Activated T-helper 9 cell treated with anti-CD3 and anti-CD28 coated beads, Interleukin-2, amount 50 U/mL, for 16 hours (primary cell): Measurements from ENCODE around the gene SP1.
A peak's percentile ranks its signal among the peaks of the same experiment; 100 is the strongest.

Source experiments
- DNase-seq: peaks from one replicate; pipeline ENCODE4 v3.0.0-alpha.2; 2020; ENCODE audit warnings: low read depth

The SP1 gene

DNA sequence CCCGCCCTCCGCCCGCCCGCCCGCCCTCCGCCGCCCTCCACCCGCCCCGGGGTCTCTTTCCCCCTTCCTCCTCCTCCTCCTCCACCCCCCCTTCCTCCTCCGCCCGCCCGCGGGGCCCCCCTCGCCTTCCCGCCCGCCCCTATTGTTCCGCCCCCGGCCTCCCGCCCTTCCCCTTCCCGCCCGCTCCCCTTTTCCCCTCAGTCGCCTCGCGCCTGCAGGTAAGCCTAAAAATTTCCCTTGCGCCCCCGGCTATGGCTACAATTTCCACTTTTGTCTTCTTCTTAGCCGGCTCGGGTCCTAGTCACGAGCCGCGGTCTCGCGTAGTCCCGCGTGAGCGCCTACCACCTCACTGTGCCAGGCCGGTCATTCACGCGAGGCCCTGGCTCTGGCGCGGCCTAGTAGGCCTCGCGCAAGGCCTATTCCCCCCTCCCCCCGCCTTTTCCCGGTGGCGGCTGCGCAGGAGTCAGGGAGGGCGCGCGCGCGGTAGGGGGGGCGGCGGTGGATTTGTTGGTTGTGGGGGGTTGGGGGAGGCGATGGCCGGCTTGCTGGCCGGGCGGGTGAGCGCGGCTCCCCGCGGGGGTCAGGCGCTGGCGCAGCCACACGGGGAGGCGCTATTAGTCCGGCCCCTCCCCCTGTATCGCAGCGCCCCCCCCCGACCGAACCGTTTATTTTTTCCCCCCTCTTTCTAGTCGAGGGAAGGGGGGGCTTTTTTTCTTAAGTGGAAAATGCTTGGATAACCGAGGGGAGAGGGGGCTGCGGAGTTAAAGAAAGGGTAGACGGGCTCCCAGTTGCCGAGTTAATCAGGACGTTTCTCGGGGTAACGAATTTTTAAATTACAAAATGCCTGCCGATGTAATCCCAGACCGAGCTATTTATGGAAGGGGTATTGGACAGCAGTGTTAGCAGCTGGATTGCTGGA is 72.4 kb downstream of the SP1 start:
- DNase-seq, result peak; percentile 64

DNA sequence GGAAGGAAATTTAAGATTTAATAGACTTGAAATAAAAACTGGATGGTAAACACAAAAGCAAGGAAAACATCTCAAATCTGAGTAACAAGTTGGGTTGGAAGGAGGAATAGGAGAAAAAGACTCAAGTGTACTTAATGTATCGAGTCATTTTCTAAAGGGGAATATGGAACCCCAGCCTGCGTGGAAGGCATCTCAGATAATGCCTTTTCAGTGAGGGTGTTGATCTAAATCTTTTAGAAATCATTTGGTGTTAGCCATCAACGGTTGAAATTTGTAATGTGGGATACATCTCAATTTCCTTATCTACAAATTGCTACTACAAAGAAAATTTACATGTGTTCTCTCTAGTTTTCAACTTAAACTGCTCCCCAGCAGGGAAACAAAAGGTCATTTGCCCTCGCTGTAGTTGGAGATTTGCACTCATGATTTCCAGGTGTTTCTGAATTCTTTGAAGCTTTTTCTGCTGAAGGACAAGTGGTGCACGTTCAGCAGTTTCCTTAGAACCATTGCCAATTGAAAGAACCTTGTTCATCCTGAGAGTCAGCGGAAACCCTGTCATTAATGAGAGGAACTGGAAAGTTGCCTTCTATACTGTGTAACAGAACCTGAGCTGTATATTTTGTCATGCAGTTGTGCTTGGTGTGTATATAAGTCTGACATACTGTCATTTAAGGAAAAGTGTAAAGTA is 74.1 kb downstream of the SP1 start:
- DNase-seq, result no peak

DNA sequence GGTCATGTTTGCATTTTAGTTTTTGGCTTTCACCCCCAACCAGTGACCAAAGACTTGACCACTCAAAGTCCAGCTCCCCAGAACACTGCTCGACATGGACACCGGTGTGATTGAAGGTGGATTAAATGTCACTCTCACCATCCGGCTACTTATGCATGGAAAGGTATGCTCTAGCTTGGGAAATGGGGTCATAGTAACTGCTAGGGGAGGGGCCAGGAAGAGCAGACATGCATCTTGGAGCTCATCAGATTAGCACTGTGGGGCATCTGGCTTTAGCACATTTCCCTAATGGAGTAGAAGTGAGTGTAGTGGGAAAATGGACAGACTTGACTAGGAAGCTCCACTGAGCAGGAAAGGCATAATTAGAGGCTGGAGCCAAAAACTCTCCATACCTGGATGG is 74.7 kb downstream of the SP1 start:
- DNase-seq, result no peak

DNA sequence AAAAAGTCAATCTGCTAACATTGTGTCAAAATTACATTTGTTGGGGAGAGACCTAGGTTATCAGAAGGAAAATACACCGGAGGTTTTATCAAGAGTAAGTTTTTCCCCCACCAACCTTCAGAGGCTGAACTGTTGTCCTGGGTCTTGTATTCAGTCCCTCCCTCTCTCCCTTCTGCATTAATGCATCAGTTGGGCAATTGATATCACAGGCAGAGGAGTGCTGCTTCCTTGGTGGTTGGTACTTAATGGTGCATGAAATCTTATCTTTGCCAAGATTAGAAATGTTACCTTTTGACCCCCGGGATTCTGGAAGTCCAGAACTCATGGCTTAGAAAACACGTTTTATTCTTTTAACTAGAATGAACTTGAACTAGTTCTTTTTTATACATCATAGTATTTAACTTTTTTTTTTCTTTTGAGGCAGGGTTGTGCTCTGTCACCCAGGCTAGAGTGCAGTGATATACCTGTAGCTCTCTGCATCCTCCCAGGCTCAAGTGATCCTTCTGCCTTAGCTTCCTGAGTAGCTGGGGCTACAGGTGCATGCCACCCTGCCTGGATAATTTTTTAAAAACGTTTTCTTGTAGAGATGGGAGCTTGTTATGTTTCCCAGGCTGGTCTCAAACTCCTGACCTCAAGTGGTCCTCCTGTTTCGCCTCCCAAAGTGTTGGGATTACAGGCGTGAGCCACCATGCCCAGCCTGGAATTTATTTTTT is 76.8 kb downstream of the SP1 start:
- no peak for DNase-seq

DNA sequence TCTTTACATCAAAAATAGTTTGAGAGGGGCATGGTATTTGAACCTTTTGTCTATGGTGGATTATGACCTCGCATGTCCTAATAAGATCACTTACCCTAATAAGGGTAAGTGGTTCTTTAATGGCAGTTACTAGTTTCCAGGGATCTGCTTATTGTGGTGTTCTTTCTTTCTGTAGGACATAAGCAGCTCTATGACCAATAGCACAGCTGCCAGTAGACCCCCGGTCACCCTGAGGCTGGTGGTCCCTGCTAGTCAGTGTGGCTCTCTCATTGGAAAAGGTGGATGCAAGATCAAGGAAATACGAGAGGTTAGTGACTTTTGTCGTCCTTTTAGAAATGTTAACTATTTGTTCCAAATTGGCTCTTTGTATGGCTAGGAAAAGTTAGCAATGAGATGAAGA is 79.1 kb downstream of the SP1 start:
- no peak for DNase-seq

DNA sequence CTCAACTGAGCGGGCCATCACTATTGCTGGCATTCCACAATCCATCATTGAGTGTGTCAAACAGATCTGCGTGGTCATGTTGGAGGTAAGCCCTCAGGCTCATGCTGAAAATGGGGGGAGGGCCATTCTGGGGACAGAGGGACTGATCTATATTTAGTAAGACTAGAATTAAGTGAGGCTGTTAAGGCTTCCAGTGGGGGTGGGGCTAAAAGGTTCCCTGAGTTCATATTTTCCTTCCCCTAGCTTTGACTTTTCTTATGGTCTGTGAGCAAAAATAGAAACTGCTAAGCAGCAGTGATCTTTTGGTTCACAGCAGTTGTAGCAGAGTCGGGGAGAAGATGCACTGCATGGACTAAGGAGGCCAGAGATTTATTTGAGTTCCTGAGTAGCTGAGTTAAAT is 81.1 kb downstream of the SP1 start:
- DNase-seq, result no peak

DNA sequence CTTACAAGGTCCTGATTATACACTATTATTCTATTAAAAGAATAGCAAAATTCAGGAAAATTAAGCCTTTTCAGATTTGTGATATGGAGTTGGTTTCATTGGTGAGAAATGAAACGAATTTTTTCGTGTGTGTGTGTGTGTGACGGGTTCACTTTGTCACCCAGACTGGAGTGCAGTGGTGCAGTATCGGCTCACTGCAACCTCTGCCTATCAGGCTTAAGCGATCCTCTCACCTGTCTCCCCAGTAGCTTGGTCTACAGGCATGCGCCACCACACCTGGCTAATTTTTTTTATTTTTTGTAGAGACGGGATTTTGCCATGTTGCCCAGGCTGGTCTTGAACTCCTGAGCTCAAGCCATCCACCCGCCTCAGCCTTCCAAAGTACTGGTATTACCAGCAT is 81.6 kb downstream of the SP1 start:
- DNase-seq, result no peak

DNA sequence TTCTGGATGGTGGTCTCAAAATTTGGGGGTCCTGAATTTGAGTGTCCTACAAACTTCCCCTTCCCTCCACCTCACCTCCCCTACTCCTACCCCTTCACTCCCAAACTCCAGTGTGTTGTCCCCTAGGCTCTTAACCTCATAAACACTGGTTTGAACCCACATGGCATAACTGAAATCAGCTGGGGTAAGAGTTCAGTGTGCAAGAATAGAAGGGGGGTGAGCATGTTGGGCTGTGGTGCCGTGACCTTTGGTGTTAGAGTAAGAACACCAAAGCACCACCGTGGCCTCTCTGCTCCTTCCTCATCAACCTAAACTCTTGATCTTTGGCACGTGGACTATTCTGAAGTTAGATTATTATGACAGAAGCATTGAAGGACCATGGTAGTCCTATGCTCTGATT is 83.0 kb downstream of the SP1 start:
- no peak for DNase-seq

DNA sequence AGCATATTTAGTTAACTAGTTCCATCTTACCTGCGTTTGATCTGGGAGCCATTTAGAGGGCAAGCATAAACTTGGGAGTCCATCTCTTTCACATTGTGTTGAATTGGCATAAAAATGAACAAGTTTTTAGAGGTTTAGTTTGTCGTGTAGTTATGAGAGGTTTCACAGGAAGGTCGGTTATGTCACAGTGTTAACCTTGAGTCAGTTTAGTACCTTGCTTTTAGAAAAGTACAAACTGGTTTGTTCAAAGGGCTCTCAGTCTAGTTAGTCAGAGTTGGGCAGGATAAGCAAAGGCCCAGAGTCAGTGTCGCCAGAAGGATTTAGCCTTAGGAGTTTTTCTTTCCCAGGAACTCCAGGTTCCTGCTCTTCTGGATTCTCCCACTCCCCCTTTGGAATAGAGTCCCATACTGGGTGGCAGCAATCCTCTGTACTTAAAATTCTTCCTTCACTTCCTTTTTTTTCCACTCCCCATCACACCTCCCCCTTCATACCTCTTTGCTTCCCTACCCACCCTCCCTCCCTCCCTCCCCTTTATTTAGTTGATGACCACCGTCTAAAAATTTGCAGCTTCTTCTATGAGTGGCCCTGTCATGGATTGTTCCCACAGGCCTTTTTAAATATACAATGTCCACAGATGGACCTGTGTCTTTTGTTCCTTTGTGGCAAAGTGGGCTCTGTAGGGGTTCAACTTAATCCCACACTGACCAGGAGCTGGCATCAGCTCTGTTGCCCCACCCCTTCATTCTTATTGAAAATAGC is 84.0 kb downstream of the SP1 start:
- DNase-seq, result no peak

DNA sequence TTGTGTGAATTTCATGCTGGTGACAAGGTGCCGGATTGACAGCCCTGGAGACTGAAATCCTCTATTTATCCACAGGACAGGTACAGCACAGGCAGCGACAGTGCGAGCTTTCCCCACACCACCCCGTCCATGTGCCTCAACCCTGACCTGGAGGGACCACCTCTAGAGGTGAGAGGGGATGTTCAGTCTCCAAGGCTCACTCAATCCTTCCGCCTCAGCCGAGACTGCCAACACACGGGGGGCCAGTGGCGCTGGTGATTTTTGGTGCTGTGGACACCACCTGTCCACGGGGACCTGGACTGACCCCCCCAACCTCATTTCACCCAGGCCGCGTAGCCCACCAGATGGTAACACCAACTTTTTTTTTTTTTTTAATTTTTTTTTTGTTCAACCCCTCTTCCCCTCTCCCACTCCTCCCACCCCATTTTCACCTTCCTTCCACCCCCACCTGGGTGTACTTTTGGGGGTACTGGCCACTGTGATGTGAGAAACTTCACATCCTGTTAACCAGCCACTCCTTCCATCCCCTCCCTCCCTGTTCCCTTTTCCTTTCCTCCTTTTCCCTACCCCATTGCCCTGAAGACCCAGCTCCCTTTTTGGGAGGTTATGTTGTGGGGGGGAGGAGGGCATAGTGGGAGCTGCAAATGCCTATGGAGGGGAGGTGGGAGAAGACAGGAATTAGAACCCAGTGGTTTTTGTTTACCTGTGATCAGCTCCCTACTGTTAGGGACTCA is 84.9 kb downstream of the SP1 start:
- DNase-seq, result no peak

DNA sequence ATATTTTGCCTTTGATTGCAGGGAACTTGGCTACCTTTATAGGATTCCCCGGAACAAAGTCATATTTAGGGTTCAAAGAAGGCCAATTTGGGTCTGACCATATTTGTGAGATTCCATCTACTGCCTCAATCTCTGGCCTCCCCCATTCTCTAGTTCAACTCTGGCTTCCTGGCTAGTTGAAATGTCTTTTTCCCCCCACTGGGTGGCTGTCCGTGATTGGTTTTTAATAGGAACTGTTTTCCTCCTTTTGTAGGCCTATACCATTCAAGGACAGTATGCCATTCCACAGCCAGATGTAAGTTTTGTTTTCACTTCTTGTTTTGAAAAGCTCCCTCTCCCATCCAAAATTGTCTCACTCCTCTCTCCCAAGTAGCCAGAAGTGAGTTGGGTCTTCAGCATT is 85.7 kb downstream of the SP1 start:
- no peak for DNase-seq
